Measurements from ENCODE around the gene HK1. TPM values are rescaled to one million over a fixed set of nuclear protein-coding genes. Genes with fewer than 3 reads are reported as not detected.
A peak's percentile ranks its signal among the peaks of the same experiment; 100 is the strongest.

The HK1 gene
- total and polyA plus RNA-seq, 2 of the 13 experiments (the other 11 are each of a cell fraction or from before 2014, with no cell fraction given): 0.29 to 1.5 TPM

DNA sequence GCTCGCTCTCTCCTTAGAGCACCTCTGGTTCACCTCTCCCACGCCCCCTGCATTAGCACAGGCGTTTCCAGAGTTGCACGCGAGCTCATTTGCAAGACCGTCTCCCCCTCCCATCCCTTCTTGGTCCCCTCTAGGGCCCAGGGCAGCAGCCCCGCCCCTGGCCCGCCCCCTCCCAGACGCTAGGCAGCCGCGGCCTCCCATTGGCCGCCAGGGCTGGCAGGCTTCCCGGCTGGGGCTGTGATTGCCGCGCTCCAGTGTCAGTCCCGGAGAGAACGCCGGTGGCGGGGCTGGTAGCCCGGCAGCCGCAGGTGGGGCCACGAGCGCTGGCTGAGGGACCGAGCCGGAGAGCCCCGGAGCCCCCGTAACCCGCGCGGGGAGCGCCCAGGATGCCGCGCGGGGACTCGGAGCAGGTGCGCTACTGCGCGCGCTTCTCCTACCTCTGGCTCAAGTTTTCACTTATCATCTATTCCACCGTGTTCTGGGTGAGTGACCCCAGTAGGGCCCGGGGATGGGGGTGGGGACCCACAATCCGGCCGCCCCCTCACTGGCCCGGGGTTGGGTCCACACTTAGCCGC lies 173.0 kb downstream of the HK1 start, which contains the start of gene TSPAN15 (continued):
- TF ChIP-seq PITX1 (CRISPR knock-in tag; IDR thresholded peaks at IDR 0.05) (0 out of 2 replicates have a peak, but pooled peaks have one; percentile 4), POLR2A (IDR thresholded peaks at IDR 0.05; ENCODE audit: insufficient read depth in 1 of 2, low read depth in 2 of 2, low read length in 2 of 2) (no peak), NR2C2 (CRISPR knock-in tag; IDR thresholded peaks at IDR 0.05; ENCODE audit: borderline replicate concordance) (0 out of 2 replicates have a peak, but pooled peaks have one; percentile 21), ZNF552 (CRISPR knock-in tag; IDR thresholded peaks at IDR 0.05; ENCODE audit: borderline replicate concordance) (no peak), MEF2D (CRISPR knock-in tag; IDR thresholded peaks at IDR 0.05) (no peak), NFIC (IDR thresholded peaks at IDR 0.05; ENCODE audit: low read length) (no peak), E2F5 (CRISPR knock-in tag; conservative IDR thresholded peaks at IDR 0.05) (no peak), HNRNPLL (IDR thresholded peaks at IDR 0.05; ENCODE audit: low read depth, low read length, poor library complexity, severe bottlenecking) (peak; percentile 39), MAZ (IDR thresholded peaks at IDR 0.05; ENCODE audit: borderline replicate concordance, low read depth, low read length) (no peak), MAZ (CRISPR knock-in tag; IDR thresholded peaks at IDR 0.05; ENCODE audit: low read depth) (0 out of 2 replicates have a peak, but pooled peaks have one; percentile 20), TFDP1 (CRISPR knock-in tag; IDR thresholded peaks at IDR 0.05; ENCODE audit: borderline replicate concordance) (0 out of 2 replicates have a peak, but pooled peaks have one; percentile 21), ZNF383 (CRISPR knock-in tag; IDR thresholded peaks at IDR 0.05; ENCODE audit: borderline replicate concordance) (0 out of 2 replicates have a peak, but pooled peaks have one; percentile 31), NFYB (CRISPR knock-in tag; IDR thresholded peaks at IDR 0.05) (peak; percentile 90), RNF219 (CRISPR knock-in tag; IDR thresholded peaks at IDR 0.05) (no peak), ATF3 (CRISPR knock-in tag; IDR thresholded peaks at IDR 0.05) (no peak), ZNF788 (CRISPR knock-in tag; IDR thresholded peaks at IDR 0.05; ENCODE audit: borderline replicate concordance) (no peak), ZNF180 (CRISPR knock-in tag; IDR thresholded peaks at IDR 0.05; ENCODE audit: borderline replicate concordance, low read depth) (no peak), ZNF350 (CRISPR knock-in tag; IDR thresholded peaks at IDR 0.05; ENCODE audit: borderline replicate concordance, low read depth) (no peak; the same call in 1 of the 2 replicates), NFYC (CRISPR knock-in tag; IDR thresholded peaks at IDR 0.05) (peak; percentile 91), KDM2A (CRISPR knock-in tag; IDR thresholded peaks at IDR 0.05; ENCODE audit: borderline replicate concordance, low read depth) (0 out of 2 replicates have a peak, but pooled peaks have one; percentile 22)
- TF ChIP-seq, protein P1, sequence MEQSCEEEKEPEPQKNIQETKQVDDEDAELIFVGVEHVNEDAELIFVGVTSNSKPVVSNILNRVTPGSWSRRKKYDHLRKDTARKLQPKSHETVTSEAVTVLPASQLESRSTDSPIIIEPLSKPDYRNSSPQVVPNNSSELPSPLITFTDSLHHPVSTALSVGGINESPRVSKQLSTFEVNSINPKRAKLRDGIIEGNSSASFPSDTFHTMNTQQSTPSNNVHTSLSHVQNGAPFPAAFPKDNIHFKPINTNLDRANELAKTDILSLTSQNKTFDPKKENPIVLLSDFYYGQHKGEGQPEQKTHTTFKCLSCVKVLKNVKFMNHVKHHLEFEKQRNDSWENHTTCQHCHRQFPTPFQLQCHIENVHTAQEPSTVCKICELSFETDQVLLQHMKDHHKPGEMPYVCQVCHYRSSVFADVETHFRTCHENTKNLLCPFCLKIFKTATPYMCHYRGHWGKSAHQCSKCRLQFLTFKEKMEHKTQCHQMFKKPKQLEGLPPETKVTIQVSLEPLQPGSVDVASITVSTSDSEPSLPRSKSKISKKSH (CRISPR knock-in tag; IDR thresholded peaks at IDR 0.05; ENCODE audit: borderline replicate concordance): no peak
- TF ChIP-seq, protein P2, sequence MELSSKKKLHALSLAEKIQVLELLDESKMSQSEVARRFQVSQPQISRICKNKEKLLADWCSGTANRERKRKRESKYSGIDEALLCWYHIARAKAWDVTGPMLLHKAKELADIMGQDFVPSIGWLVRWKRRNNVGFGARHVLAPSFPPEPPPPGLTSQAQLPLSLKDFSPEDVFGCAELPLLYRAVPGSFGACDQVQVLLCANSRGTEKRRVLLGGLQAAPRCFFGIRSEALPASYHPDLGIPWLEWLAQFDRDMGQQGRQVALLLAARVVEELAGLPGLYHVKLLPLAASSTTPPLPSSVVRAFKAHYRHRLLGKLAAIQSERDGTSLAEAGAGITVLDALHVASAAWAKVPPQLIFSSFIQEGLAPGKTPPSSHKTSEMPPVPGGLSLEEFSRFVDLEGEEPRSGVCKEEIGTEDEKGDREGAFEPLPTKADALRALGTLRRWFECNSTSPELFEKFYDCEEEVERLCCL (CRISPR knock-in tag; IDR thresholded peaks at IDR 0.05; ENCODE audit: borderline replicate concordance): no peak

All from HepG2 (cell line).